CD1c-positive myeloid dendritic cell (primary cell): ENCODE measurements around the gene MAT1A.
"Not testable (repeated sequence)": the region's sequence is repeated elsewhere in the genome, so short reads cannot be mapped to it uniquely, and the experiment has no call there.

Experiments used
- DNase-seq: peaks from one replicate; pipeline ENCODE4 v3.0.0-alpha.2; 2016; ENCODE audit errors: extremely low spot score

Gene MAT1A

GRCh38 chr10:80289451-80290287, at the start of gene MAT1A:
TSS of gene MAT1A (minus strand) at chr10:80289658. CDS start at chr10:80289423, 235 bp downstream.
- no peak for DNase-seq

GRCh38 chr10:80333983-80334382, 44.5 kb upstream of the MAT1A start:
- DNase-seq, result no peak

GRCh38 chr10:80324891-80325364, 35.5 kb upstream of the MAT1A start:
- no peak for DNase-seq

DNA sequence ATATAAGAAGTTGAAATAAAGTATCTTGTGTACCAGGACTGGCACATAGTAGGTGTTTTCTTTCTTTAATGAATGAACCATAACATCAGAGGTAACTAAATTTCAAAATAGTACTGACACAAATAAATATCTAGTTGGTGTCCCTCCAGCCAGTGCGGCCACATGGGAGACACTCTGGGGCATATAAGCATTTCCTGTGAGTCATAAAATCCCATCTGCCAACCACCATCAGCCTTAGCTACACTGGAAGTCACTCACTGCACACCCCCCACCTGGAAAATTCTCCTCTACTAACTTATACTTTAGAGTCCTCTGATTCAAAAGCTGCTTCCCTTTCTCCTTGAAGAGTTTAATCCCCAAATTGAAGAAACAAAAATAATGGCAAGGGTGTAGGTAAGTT, 34.6 kb upstream of the MAT1A start:
- DNase-seq, result no peak

DNA sequence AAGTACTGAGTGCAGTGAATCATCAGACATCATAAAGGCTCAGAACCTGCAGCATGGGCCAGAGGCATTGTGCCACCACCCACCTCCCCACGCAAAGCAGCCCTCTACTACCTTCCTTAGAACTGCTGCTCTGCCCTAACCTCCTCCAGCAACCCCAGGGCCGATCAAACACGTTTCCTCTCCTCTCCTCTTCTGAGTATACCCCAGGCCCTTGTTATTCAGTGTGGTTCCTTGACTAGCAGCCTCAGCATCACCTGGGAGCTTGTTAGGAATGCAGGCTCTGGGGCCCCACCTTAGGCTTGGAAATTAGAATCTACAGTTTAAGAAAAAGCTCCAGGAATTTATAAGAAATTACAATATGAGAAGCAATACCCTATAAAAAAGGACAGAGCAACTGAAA, 33.9 kb upstream of the MAT1A start:
- no peak for DNase-seq

GRCh38 chr10:80322711-80323110, 33.3 kb upstream of the MAT1A start:
- DNase-seq, result no peak

- no peak for DNase-seq
These were observed 32.7 kb upstream of the MAT1A start for GRCh38 chr10:80322158-80322557.

GRCh38 chr10:80321183-80321582, 31.7 kb upstream of the MAT1A start:
- no peak for DNase-seq

DNA sequence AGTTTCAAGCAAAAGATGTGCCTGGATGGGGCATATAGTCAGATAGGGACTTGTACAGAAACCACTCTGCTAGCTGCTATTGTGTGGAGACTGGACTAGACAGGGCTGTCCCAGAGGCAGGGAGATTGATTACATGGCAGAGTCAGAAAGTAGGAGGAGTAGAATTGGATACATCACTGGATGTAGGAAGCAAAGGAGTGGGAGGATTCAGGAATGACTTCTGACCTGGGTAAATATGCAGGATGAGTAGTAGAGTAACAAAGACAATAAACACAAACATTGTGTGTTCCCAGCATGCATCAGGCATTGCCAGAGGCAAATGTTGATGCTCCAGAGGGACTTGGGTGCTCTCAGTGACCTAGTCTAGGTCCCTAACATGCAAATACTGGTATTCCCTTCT, 30.9 kb upstream of the MAT1A start:
- DNase-seq, result no peak

GRCh38 chr10:80319725-80320290, 30.4 kb upstream of the MAT1A start:
- DNase-seq, result no peak

DNA sequence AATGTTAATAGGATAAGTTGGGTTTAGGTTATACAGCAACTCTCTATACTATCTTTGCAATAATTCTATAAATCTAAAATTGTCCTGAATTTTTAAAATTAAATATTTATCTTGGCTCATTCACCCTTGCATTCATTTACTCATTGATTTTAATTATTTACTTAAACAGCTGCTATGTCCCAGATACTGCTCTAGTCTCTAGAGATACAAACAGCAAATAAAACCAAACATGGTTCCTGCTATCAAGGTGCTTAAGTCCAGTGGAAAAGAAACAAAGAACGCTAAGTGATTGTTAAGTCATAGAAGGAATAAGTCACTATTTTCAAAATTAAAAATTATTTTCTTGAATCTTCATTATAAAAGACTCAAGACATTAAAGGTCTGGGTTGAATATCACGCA, 29.9 kb upstream of the MAT1A start:
- no peak for DNase-seq

DNA sequence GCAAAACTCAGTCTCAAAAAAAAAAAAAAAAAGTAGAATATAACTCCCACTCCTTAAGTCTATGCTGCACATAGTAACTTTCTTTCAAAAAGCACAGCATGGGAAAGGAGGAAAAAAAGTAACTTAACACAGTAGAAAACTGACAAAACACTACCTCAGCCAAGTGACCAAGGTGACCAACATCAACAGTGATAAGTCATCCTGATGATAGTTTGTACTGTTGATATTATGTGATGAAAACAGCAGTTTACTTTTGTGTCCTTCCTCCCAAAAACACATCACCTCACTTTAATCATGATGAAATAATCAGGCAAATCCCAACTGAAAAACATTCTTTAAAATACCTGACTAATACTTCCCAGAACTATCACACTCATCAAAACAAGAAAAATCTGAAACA, 29.3 kb upstream of the MAT1A start:
- no peak for DNase-seq

DNA sequence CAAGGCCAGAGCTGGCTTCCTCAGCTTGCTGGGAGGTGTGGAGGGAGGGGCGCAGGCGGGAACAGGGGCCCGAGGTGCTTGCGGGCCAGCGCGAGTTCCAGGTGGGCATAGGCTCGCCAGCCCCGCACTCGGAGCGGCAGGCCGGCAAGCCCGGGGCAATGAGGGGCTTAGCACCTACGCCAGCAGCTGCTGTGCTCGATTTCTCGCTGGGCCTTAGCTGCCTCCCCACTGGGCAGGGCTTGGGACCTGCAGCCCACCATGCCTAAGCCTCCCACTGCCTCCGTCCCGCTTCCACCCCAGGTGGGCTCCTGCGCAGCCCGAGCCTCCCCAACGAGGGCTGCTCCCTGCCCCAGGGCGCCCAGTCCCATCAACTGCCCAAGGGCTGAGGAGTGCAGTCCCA, 25.9 kb upstream of the MAT1A start:
- no peak for DNase-seq

- DNase-seq, result no peak
These were observed 24.1 kb upstream of the MAT1A start for GRCh38 chr10:80313523-80313922.

- not testable (repeated sequence) for DNase-seq
These were observed 16.5 kb upstream of the MAT1A start for GRCh38 chr10:80305989-80306388.

DNA sequence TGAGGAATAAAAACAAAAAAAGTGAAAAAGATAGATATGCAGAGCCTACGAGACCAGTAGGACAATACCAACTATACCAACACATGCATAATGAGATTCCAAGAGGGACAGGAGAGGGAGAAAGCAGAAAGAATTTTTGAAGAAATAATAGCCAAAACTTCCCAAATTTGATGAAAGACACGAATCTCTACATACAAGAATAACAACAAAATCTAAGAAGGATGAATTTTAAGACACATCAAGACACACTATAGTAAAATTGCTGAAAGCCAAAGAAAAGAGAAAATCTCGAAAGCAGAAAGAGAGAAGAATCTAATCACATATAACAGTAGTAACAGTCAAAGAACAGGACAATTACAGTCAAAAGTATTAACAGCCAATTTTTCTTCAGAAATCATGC, 7.5 kb upstream of the MAT1A start:
- DNase-seq, result no peak

- DNase-seq, result no peak
These were observed 3.3 kb upstream of the MAT1A start for GRCh38 chr10:80292607-80293239.

GRCh38 chr10:80290474-80291220, 1.2 kb upstream of the MAT1A start:
- no peak for DNase-seq

- DNase-seq, result no peak
These were observed 609 bp downstream of the MAT1A start for GRCh38 chr10:80288849-80289248.

GRCh38 chr10:80284522-80284921, 4.9 kb downstream of the MAT1A start:
- no peak for DNase-seq

GRCh38 chr10:80283536-80284199, 5.8 kb downstream of the MAT1A start:
- DNase-seq, result no peak

GRCh38 chr10:80283119-80283518, 6.3 kb downstream of the MAT1A start:
- no peak for DNase-seq
